ENCODE results near the gene EGFLAM.

DNA sequence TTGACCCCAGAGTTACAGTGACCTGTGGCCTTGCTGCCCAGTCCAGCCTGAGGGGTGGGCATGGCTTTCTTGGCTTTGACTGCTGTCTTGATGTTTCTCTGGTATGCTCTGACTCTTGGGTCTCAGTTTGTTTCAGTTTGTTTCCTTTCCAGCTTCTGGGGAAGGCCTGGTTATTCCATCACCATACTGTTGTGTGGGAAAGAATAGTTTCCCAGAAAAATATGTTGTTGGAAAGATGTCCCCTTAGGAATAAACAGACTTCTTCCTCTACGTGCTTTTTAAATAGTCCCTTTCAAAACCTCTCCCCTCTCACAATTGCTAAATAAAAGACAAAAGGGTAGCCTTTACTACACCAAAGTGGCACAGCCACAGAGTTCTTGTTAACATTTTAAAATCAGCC, 49.5 kb downstream of the EGFLAM start:
- TF ChIP-seq, protein P1, sequence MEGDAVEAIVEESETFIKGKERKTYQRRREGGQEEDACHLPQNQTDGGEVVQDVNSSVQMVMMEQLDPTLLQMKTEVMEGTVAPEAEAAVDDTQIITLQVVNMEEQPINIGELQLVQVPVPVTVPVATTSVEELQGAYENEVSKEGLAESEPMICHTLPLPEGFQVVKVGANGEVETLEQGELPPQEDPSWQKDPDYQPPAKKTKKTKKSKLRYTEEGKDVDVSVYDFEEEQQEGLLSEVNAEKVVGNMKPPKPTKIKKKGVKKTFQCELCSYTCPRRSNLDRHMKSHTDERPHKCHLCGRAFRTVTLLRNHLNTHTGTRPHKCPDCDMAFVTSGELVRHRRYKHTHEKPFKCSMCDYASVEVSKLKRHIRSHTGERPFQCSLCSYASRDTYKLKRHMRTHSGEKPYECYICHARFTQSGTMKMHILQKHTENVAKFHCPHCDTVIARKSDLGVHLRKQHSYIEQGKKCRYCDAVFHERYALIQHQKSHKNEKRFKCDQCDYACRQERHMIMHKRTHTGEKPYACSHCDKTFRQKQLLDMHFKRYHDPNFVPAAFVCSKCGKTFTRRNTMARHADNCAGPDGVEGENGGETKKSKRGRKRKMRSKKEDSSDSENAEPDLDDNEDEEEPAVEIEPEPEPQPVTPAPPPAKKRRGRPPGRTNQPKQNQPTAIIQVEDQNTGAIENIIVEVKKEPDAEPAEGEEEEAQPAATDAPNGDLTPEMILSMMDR (IDR thresholded peaks at IDR 0.05; ENCODE audit: extremely low read depth in 1 of 2, insufficient read depth in 1 of 2, low read depth in 1 of 2, low read length in 2 of 2) = no peak
- no peak for TF ChIP-seq POLR2AphosphoS5 (IDR thresholded peaks at IDR 0.05; ENCODE audit: insufficient read depth, low read depth, low read length)
